Stimulated activated CD4-positive, alpha-beta T cell treated with anti-CD3 and anti-CD28 coated beads, Interleukin-4, amount 100 ng/mL, for 1 hour (primary cell): Measurements from ENCODE around the gene TSGA10.
"Not testable (repeated sequence)": the region's sequence is repeated elsewhere in the genome, so short reads cannot be mapped to it uniquely, and the experiment has no call there.

Experiments used
- DNase-seq: peaks from one replicate; pipeline ENCODE4 v3.0.0-alpha.2; 2020

The TSGA10 gene

GRCh38 chr2:99067871-99068625 is 86.7 kb downstream of the TSGA10 start:
- DNase-seq = no peak

GRCh38 chr2:99066075-99066958 is 88.4 kb downstream of the TSGA10 start:
- no peak for DNase-seq

GRCh38 chr2:99049187-99049586 is 105.6 kb downstream of the TSGA10 start:
- not testable (repeated sequence) for DNase-seq

GRCh38 chr2:99040736-99041300 is 113.9 kb downstream of the TSGA10 start:
- not testable (repeated sequence) for DNase-seq

GRCh38 chr2:99035920-99036319 is 118.8 kb downstream of the TSGA10 start:
- no peak for DNase-seq

GRCh38 chr2:99032786-99033185 is 122.0 kb downstream of the TSGA10 start:
- DNase-seq = no peak

- no peak for DNase-seq
Measured at GRCh38 chr2:99032001-99032400, 122.7 kb downstream of the TSGA10 start.

GRCh38 chr2:99031481-99031880 is 123.3 kb downstream of the TSGA10 start:
- no peak for DNase-seq

GRCh38 chr2:99028558-99028957 is 126.2 kb downstream of the TSGA10 start:
- no peak for DNase-seq

GRCh38 chr2:99027856-99028255 is 126.9 kb downstream of the TSGA10 start:
- DNase-seq = no peak

- no peak for DNase-seq
Measured at GRCh38 chr2:99000708-99001107, 154.0 kb downstream of the TSGA10 start.

GRCh38 chr2:98988695-98989094 is 166.0 kb downstream of the TSGA10 start:
- not testable (repeated sequence) for DNase-seq

- DNase-seq = no peak
Measured at GRCh38 chr2:98985905-98986666, 168.7 kb downstream of the TSGA10 start.

- DNase-seq = no peak
Measured at GRCh38 chr2:98975611-98976010, 179.1 kb downstream of the TSGA10 start.

GRCh38 chr2:98972582-98973167 is 182.1 kb downstream of the TSGA10 start:
- DNase-seq = no peak

GRCh38 chr2:98959810-98960507 is 194.8 kb downstream of the TSGA10 start:
- DNase-seq = no peak

GRCh38 chr2:98952966-98953365 is 201.8 kb downstream of the TSGA10 start:
- no peak for DNase-seq

GRCh38 chr2:98948956-98949739 is 205.6 kb downstream of the TSGA10 start:
- no peak for DNase-seq

GRCh38 chr2:98947554-98947953 is 207.2 kb downstream of the TSGA10 start:
- DNase-seq = no peak
